GM19240 (cell line): ENCODE results near the gene MICU1.
"Not testable (repeated sequence)": the region's sequence is repeated elsewhere in the genome, so short reads cannot be mapped to it uniquely, and the experiment has no call there.

ENCODE experiments used
- DNase-seq: peaks from one replicate; pipeline ENCODE4 v3.0.0; 2011; ENCODE audit warnings: low spot score; ENCODE audit not compliant: insufficient read length

Gene MICU1

GRCh38 chr10:72390764-72391163, 235.1 kb downstream of the MICU1 start:
- DNase-seq: no peak

DNA sequence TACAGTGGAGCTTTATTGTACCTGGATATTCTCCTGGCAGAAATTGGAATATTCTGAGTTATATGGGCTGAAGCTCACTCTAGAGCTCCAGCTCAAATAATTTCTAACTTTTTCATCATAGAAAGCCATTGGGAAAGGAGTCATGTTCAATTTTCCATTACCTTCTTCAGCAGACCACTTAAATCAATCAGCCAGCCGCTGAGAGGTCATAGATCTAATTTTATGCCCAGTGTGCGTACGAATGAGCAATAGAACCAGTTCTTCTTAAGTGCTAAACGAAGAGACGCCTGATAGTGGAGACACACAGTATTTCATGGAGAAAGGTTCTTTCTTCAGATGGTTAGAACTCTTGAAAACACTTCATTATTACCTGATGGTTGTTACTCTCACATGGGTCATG, 236.2 kb downstream of the MICU1 start:
- DNase-seq: no peak

DNA sequence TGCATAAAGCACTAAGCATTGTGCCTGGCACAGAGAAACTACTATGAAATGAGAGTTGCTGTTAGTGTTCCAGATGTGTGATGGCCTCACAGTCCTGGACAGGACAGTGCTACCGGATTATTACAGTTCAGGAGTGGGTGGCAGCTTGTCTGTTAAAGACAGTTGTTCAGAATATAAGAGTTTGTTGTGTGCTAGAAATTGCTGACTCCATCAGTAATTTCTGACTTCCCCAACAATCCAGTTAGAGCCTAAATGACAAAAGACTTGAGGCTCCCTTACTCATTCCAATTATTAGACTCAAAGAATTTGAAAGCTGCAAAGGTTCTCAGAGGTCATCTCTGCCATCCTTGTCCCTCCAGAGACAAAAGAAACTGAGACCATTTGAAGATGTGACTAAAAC, 236.9 kb downstream of the MICU1 start:
- no peak for DNase-seq

DNA sequence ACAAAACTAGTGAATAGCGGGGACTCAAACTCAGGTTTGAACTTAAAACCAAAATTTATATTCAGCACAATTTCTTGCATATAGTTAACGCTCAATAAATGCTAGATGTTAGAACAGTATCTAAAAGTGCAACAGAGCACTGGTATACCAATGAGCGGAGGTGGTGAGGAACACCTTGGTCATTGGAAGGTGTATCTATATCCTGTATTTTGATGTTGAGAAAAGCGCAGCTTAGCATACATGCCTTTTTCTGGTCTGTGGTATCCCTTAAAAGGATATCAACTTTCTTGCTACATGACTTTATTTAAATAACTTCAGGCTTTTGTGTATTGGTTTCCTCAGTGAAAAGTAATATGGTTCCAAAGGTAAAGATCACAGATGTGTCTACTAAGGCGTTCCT, 237.8 kb downstream of the MICU1 start:
- DNase-seq: no peak

GRCh38 chr10:72386916-72387586, 238.8 kb downstream of the MICU1 start:
- DNase-seq: no peak

GRCh38 chr10:72385724-72386123, 240.2 kb downstream of the MICU1 start:
- no peak for DNase-seq

- DNase-seq: not testable (repeated sequence)
These were observed 240.9 kb downstream of the MICU1 start for GRCh38 chr10:72384982-72385381.

DNA sequence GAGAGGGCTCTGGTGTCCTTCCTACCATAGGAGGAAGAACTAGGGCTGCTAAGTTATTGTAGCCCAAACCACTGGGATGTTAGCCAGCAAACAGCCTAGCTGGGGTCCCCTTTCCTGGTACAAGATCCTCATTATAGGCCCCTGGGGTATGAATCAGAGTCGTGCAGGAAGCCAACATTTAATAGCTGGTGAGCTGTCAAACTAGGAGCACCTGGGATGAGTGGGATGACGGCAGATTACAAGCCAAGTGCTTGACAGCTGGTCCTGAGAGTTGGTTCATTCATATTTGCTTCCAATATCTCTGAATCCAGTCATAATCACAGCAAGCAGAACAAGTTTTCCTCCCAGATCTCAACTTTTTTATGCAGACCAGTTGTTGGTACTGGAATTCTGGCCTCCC, 246.1 kb downstream of the MICU1 start:
- no peak for DNase-seq

DNA sequence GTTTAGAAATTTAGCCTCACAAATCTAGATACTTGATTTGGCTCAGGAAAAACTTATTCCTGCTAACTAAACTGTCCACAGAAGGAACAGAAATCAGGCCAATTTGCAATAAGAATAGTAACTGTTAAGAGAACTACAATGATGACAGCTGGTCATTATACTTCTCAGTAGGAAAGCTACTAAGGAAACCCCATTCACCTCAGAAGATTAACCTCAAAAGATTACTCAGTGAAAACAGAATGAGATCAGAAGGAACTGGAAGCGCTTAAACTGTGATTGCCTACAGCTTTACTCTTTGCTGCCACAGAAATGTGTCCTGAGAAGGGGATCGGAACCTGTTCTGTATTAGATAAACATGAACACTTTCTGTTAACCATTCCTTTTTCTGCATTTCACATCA, 246.8 kb downstream of the MICU1 start:
- DNase-seq: no peak

DNA sequence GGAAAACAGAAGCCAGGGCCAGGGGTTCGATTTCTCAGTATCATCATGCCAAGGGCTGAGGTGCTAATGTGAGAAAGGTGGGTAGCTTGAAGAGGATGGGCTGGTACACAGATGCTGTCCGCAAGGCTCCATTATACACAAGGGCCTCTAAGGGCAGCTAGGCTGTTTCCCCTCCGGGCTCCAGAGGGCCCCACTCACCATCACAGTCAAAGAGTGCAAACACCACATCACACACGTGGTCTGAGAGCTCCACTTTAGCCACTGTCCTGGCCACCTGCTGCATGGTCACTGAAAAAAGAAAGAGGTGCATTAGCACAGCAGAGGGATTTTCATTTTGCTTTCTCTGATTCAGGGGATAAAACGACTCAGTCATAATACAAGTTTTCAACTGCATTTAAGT, 250.3 kb downstream of the MICU1 start:
- DNase-seq: no peak

- DNase-seq: no peak
These were observed 250.7 kb downstream of the MICU1 start for GRCh38 chr10:72375173-72375572.

DNA sequence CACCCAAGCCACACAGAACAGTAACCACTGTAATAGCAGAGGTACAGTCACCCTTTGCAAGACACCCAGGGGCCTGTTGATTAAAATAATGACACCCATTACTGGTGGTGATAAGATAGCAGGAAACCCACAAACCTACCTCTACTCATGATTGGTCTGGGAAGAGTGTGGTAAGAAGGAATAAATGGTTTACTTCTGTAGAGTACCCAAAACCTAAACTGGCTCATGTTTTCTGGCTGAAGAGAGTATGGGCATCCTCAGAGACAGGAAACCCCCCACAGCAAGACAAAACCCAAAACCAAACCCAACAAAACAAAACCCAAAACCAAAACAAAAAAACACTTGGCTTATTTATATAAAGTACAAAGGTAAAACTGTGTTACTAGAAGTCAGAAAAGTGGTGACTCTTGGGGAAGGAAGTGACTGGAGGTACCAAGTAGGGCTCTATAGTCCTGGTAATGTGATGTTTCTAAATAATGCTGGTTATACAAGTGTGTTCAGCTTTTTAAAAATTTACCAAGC, 255.6 kb downstream of the MICU1 start:
- DNase-seq: no peak

DNA sequence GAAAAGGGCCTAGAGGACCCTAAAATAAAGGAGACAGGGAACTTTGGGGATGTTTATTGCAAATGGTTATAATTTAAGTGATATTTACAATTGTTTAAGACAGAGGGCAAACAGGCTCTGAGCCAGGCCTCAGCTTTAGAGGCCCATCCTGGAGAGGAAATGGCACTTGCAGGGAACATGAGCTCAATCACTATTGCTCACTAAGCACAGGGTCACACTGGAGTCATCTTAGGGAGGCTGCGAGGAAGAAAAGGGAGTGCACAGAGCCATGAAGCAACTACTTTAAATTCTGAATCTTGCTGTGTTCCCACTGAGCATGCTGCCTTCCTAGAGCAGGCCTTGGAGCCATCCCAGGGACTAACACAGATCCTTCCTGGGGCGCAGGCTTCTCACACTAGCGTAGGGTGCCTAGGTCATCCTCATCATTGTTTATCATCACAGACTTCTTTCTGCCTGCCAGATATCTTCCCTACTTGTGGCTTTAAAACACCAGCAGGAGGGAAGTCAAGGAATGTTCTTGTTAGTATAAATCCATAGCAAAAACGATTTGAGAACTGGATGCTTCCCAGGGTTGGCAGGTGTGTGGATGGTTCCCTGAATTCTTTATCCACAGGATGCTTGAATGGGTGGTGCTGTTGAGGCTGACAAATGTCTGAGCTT, 258.4 kb downstream of the MICU1 start:
- DNase-seq: no peak

GRCh38 chr10:72365106-72365895, 260.6 kb downstream of the MICU1 start:
- no peak for DNase-seq

- DNase-seq: peak; percentile 74
These were observed 261.6 kb downstream of the MICU1 start for GRCh38 chr10:72364239-72364777.

DNA sequence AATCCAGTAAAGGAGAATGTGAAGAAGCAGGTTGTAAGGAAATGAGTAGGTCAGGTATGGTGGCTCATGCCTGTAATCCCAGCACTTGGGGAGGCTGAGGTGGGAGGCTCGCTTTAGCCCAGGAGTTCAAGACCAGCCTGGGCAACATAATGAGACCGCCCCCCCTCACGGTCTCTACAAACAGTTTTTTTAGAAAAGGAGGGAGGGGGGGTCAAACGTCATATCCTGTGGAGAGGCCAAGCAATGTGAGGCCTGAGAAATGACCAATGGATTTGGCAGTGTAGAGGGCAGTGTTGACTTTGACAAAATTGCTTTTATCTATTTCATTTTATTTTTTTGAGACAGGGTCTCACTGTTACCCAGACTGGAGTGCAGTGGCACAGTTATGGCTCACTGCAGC, 268.9 kb downstream of the MICU1 start:
- DNase-seq: no peak

DNA sequence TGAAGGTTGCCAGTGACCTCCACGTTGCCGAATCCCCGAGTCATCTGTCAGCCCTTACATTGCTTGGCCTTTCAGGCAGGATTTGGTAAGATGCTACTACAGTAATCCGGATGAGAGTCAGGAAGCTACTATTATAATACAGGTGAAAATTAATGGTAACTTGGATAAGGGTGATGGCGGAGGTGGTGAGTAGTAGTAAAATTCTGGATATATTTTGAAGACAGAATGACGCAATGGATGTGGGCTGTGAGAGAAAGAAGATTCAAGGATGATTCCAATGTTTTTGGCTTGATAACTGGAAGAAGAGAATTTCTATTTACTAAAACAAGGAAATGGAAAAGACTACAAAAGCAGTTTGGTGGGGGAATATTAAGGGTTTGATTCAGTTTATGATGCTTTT, 269.8 kb downstream of the MICU1 start:
- DNase-seq: no peak

GRCh38 chr10:72355214-72355555, 270.7 kb downstream of the MICU1 start:
- no peak for DNase-seq

GRCh38 chr10:72354356-72355213, 271.3 kb downstream of the MICU1 start, which contains the start of gene DNAJB12:
Gene DNAJB12, minus strand, starts transcription at chr10:72354919. Its CDS starts 22 bp downstream, at chr10:72354897.
- DNase-seq: peak; percentile 88

- DNase-seq: no peak
These were observed 271.9 kb downstream of the MICU1 start for GRCh38 chr10:72353965-72354355.
